Ectodermal cell (in vitro differentiated cells): Measurements from ENCODE around the gene TNS3.

ENCODE experiments used
- H3K27ac ChIP-seq: 2 replicates; pipeline ENCODE4 v1.7.0; 2013; ENCODE audit warnings: mild to moderate bottlenecking, low read depth, low read length; ENCODE audit not compliant: insufficient read depth, poor library complexity, severe bottlenecking
- H3K27me3 ChIP-seq: 2 replicates; pipeline ENCODE4 v1.7.0; 2013; ENCODE audit warnings: mild to moderate bottlenecking, low read length; ENCODE audit not compliant: insufficient read depth, control insufficient read depth, poor library complexity, severe bottlenecking
- H3K36me3 ChIP-seq: one replicate; pipeline ENCODE4 v1.7.0; 2013; ENCODE audit warnings: low read length; ENCODE audit not compliant: control insufficient read depth, insufficient read depth
- H3K4me1 ChIP-seq: one replicate; pipeline ENCODE4 v1.7.0; 2013; ENCODE audit warnings: low read length; ENCODE audit not compliant: control insufficient read depth, insufficient read depth
- H3K4me3 ChIP-seq: 2 replicates; pipeline ENCODE4 v1.7.0; 2013; ENCODE audit warnings: low read depth, low read length, control low read depth; ENCODE audit not compliant: insufficient read depth
- H3K9me3 ChIP-seq: 2 replicates; pipeline ENCODE4 v1.7.0; 2013; ENCODE audit warnings: mild to moderate bottlenecking, low read length, moderate library complexity; ENCODE audit not compliant: control insufficient read depth
- WGBS, 2 experiments: methylation state at CpG; one replicate each; pipeline ENCODE4 v1.1.7; 2013; ENCODE audit warnings: missing lambda C conversion rate in 2 of 2; 5-methylcytosine and 5-hydroxymethylcytosine counted together

The TNS3 gene

DNA sequence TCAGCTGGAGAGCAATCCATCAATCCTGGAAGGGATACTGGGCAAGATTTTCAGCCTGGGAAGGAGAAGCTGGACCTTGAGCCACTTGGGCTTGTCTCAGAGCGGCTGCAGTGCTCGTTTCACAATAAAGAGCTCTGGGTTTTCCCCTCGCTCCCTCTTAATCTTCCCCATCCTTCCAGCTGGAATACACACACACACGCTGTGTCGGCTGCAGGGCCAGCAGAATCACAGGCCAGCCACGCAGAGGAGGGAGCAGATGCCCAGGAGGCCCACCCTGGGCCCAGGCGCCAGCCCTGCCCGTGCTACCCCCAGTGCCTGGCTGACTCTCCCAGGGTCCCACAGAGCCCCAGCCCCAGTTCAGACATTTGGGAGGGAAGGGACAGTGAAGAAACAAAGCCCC, 255.1 kb downstream of the TNS3 start:
- Histone ChIP-seq H3K4me3 (no peak overlapping the region), H3K27ac (peak overlapping the region; percentile 91), H3K27me3 (no peaks in the 10 kb centered on the region), H3K9me3 (no peaks in the 10 kb centered on the region), H3K36me3 (no peaks in the 10 kb centered on the region), H3K4me1 (peaks cover 48% of the 10 kb centered on the region)
- 50 to 51% methylated on average over 8 of the region's 8 CpGs for WGBS, 2 experiments

DNA sequence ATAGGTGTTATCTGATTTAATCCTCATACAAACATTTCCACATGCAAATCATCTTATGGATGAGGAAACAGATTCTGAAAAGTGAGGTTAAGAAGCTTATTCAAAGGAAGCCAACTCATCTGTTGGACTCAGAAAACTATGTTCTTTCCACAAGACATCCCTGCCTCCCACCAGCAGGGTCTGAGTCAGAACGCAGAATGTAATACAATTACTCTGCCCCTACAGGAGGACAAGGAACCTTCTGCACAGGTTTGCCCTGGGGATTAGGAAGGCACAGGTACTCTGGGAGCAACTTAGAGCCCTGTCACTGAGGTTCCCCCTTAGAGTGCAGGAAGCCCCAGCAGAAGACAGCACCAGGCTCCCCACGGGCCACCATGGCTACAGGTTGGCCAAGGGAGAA, 255.7 kb downstream of the TNS3 start:
- peaks cover 47% of the 10 kb centered on the region for H3K4me1 ChIP-seq
- H3K4me3 ChIP-seq = no peak overlapping the region
- no peaks in the 10 kb centered on the region for H3K27me3 ChIP-seq
- H3K27ac ChIP-seq = no peak overlapping the region
- H3K9me3 ChIP-seq = no peaks in the 10 kb centered on the region
- no peaks in the 10 kb centered on the region for H3K36me3 ChIP-seq
- 90 to 93% methylated on average over 2 of the region's 2 CpGs for WGBS, 2 experiments

DNA sequence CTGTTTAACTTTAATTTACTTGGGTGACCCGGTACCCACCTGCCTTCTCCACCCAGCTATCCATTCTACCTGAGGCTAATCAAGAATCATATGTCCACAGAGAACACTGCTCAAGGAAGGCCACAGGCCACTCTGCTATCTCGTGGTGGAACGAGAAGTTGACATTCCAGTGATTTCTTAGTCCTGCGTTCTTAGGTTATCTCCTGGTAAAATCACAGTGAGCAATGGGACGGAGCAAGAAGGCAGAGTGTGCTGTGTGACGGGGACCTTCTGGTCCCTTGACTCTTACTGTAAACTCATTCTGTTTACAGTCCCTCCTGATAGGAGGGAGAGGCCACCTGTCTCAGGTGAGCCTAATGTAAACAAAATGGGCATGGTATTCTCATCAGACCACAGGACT, 256.6 kb downstream of the TNS3 start:
- Histone ChIP-seq H3K36me3 (no peaks in the 10 kb centered on the region), H3K4me3 (no peak overlapping the region), H3K9me3 (no peaks in the 10 kb centered on the region), H3K27ac (no peak overlapping the region), H3K4me1 (peaks cover 42% of the 10 kb centered on the region), H3K27me3 (no peaks in the 10 kb centered on the region)
- 94 to 95% methylated on average over 6 of the region's 6 CpGs for WGBS, 2 experiments

DNA sequence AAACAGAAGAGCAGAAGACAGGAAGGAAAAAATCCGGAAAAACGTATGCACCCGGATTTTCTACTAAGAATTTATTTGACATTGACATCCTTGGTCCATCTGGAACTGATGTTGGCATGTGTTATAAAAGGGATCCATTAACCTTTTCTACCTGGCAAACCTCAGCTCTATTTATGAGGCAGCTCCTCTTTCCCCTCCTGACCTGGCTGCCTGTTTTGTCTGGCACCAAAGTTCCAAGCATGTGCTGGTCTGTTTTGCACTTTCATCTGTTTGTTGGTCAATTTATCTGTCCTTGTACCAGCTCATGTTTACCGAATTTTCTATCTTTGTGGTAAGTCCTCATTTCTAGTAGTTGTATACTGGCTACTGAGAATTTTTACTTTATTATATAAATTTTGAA, 258.0 kb downstream of the TNS3 start:
- H3K27ac ChIP-seq = no peak overlapping the region
- H3K36me3 ChIP-seq = peaks cover 4% of the 10 kb centered on the region
- peaks cover 31% of the 10 kb centered on the region for H3K4me1 ChIP-seq
- 93% methylated on average over 3 to 4 of the region's 4 CpGs for WGBS, 2 experiments
- no peaks in the 10 kb centered on the region for H3K9me3 ChIP-seq
- no peak overlapping the region for H3K4me3 ChIP-seq
- no peaks in the 10 kb centered on the region for H3K27me3 ChIP-seq

DNA sequence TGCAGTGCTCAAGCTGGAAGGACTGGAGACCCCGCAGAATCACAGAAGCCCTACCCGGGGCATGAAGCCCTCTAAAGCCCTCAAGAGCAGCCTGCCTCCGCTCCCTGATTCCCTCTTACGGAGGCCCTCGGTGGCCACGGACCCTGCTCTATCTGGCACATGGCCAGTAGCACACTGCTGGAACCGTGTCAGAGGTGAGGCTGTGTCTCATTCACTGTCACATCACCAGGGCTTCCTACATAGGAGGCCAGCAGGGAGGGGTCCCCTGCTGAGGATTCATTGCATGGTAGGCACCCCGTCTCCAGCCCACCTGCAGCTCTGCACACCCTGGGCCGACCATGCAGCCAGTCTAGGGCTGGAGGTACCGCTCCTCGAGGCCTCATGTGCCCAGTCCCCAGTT, 259.2 kb downstream of the TNS3 start:
- Histone ChIP-seq H3K4me3 (no peak overlapping the region), H3K27ac (no peak overlapping the region), H3K9me3 (no peaks in the 10 kb centered on the region), H3K4me1 (peaks cover 21% of the 10 kb centered on the region), H3K27me3 (no peaks in the 10 kb centered on the region), H3K36me3 (peaks cover 4% of the 10 kb centered on the region)
- 95 to 96% methylated on average over 11 of the region's 11 CpGs for WGBS, 2 experiments

DNA sequence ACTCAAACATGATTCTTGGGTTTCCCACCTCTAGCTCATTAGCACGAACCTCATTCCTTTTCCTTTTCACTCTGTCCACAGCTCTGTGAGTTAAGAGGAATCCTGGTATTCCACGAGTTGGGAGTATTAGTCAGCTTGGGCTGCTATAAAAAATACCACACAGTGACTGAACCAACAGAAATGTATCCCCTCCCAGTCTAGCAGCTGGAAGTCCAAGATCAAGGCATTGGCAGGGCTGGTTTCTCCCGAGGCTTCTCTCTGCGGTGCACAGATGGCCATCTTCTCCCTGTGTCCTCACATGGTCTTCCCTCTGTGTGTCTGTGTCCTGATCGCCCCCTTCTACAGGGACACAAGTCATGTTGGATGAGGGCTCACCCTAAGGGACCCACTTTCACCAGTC, 261.6 kb downstream of the TNS3 start:
- Histone ChIP-seq H3K36me3 (peaks cover 4% of the 10 kb centered on the region), H3K4me1 (peaks cover 9% of the 10 kb centered on the region), H3K4me3 (no peak overlapping the region), H3K9me3 (no peaks in the 10 kb centered on the region), H3K27ac (no peak overlapping the region), H3K27me3 (no peaks in the 10 kb centered on the region)
- WGBS, 2 experiments = 89 to 95% methylated on average over 5 of the region's 5 CpGs

DNA sequence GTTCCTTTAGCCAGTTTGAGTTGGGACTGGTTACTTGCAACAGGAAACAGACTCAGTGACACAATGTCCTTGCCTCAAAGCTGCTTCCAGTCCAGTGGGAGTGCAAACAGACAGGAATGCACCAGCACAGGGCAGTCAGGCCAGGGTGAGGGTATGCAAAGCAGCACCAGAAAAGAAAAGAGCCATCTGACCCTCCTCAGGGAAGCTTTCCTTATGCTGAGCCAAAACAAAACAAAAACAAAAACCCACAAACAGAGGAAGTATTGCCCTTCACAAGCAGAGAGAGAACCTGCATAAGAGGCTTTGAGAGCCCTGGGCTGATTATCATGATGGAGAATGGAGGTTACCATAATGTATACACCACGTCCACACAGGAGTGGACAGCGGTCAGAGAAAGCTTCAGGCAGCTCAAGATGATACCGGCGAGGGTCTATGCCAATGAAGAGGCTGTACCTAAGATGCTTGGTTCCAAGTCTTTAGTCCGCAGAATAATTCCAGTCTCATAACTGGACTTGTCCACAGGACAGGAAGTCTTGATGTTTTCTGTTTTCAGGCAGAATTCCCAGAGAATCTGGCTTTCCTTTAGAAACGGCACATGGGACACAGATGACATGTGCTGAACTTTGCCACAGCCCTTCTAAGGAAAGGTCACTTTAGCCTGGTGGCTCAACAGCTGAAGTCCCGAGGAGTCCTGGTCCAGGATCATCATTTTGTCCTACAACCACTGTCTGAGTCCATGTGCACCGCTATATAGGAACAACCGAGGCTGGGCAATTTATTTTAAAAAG, 263.3 kb downstream of the TNS3 start:
- Histone ChIP-seq H3K27me3 (no peaks in the 10 kb centered on the region), H3K36me3 (peaks cover 4% of the 10 kb centered on the region), H3K4me3 (no peak overlapping the region), H3K4me1 (peaks cover 26% of the 10 kb centered on the region), H3K27ac (no peak overlapping the region), H3K9me3 (no peaks in the 10 kb centered on the region)
- 84 to 87% methylated on average over 9 of the region's 9 CpGs for WGBS, 2 experiments

DNA sequence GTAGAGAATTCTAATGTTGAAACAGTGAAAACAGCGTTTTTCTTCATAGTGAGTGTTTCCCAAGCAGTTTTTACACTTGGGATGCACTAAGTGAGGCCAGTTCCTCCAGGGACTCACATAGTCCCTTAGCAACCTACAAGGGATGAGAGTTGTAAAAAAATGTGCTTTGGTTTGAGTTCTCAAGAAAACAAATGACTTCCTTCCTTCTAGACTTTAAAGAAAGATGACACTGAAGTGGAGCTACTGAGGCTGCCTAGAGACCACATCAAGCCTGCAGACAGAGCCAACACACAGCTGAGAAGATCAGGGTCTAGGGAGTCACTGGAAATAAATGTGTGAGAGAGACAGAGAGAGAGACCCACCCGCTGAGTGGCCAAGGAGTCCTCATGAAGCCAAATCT, 264.4 kb downstream of the TNS3 start:
- Histone ChIP-seq H3K27me3 (no peaks in the 10 kb centered on the region), H3K27ac (no peak overlapping the region), H3K9me3 (no peaks in the 10 kb centered on the region), H3K36me3 (peaks cover 4% of the 10 kb centered on the region), H3K4me1 (peaks cover 26% of the 10 kb centered on the region), H3K4me3 (no peak overlapping the region)
- WGBS, 2 experiments = 91 to 93% methylated on average over 2 of the region's 2 CpGs

DNA sequence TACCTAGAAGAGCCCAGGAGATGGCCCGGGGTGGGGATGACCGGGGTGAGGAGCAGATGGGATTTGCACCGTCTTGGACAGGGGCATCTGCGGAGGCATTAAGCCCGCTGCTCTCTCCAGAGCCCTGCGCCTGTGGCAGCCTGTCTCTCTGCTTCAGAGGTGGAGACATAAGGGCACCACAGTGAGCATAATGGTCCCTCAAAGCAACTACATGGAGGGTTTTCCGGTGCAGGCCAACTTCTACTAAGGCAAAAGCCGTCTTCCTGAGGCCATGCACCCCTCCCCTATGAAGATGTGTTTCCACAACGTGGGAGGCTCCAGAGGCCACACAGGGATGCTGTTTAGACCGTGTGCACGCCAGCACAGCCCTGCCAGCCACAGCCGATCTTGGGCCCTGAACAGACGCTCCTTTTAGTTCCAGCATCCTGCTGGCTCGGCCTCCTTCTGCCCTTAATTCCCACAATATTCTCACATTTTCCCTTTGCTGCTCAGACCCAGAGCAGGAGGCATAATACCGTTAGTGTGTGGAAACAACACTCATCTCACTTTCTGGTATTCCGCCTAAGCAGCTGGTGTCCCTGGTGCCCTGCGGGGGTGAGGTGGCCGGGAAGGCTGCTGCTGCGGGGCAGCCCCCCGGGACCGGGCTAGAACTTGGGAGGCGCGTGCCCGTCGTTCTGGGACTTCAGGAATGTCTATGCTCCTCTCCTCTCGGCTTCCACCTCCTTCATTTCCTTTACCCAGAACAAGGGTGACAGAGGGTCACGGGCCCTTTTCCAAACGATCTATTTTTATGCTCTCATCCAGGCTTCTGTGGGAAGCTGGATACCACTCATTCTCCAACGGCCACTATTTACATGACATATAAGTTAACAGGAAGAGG, 266.9 kb downstream of the TNS3 start:
- Histone ChIP-seq H3K4me3 (no peak overlapping the region), H3K27ac (peak overlapping the region; percentile 44), H3K9me3 (no peaks in the 10 kb centered on the region), H3K36me3 (peaks cover 4% of the 10 kb centered on the region), H3K4me1 (peaks cover 26% of the 10 kb centered on the region), H3K27me3 (no peaks in the 10 kb centered on the region)
- WGBS, 2 experiments = 54 to 59% methylated on average over 29 of the region's 29 CpGs

DNA sequence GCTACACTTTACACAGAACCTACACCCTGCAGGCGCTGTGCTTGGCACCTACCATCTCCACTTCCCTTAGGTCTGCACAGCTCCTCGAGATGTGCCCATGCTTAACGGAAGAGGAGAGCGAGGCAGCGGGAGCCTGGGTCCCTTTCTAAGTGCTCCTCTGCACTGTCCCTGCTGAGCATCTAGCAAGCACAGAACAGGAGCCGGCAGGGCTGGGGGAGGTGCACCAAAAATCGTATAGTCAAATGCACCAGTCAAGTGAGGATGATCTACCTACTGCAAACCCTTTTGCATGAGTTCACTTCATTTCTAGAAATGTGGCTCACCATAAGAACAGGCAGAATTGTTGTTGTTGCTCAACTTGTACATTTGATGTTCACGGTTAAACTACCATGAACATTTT, 267.7 kb downstream of the TNS3 start:
- H3K9me3 ChIP-seq = no peaks in the 10 kb centered on the region
- H3K36me3 ChIP-seq = no peaks in the 10 kb centered on the region
- no peaks in the 10 kb centered on the region for H3K27me3 ChIP-seq
- 84 to 86% methylated on average over 8 of the region's 8 CpGs for WGBS, 2 experiments
- H3K4me3 ChIP-seq = no peak overlapping the region
- H3K4me1 ChIP-seq = peaks cover 26% of the 10 kb centered on the region
- no peak overlapping the region for H3K27ac ChIP-seq
